HL-60 (cell line): ENCODE measurements around the gene ANK3.
A peak's percentile ranks its signal among the peaks of the same experiment; 100 is the strongest.

Source experiments
- DNase-seq, 2 experiments: peaks; one replicate each; pipeline ENCODE4 v3.0.0-alpha.2; 2010 to 2020; ENCODE audit warnings: low read depth in 1 of 2, low spot score in 1 of 2
- H3K27ac ChIP-seq: fragments of 250-450 bp; sonication (Bioruptor Pico); replicated peaks from 2 replicates; pipeline ENCODE4 v1.5.1; 2020; ENCODE audit warnings: mild to moderate bottlenecking, moderate library complexity
- H3K27me3 ChIP-seq: fragments of 250-450 bp; sonication (Bioruptor Pico); 2 replicates; pipeline ENCODE4 v1.5.1; 2021; ENCODE audit warnings: mild to moderate bottlenecking, moderate library complexity; ENCODE audit not compliant: insufficient read depth, poor library complexity, severe bottlenecking
- H3K4me3 ChIP-seq: replicated peaks from 2 replicates; pipeline ENCODE4 v1.5.1; 2011; ENCODE audit warnings: mild to moderate bottlenecking, control low read depth, low read length; ENCODE audit not compliant: insufficient read depth
- GABPA ChIP-seq: IDR thresholded peaks from 2 replicates; pipeline ENCODE4 v1.6.1; 2012; ENCODE audit warnings: low read depth
- POLR2AphosphoS5 ChIP-seq: IDR thresholded peaks from 2 replicates; pipeline ENCODE4 v1.6.1; 2012; ENCODE audit warnings: low read depth
- REST ChIP-seq: IDR thresholded peaks from 2 replicates; pipeline ENCODE4 v1.6.1; 2012; ENCODE audit warnings: low read depth; ENCODE audit not compliant: insufficient replicate concordance
- SPI1 ChIP-seq: IDR thresholded peaks from 2 replicates; pipeline ENCODE4 v1.6.1; 2012; ENCODE audit warnings: low read depth, mild to moderate bottlenecking, borderline replicate concordance
- TF ChIP-seq, protein P1 (sequence below): IDR thresholded peaks from one replicate; pipeline ENCODE4 v1.5.1; 2011; ENCODE audit warnings: low read length, control low read depth, inconsistent platforms; ENCODE audit not compliant: insufficient read depth

The ANK3 gene

GRCh38 chr10:60238759-60239100, 150.9 kb downstream of the ANK3 start:
- Histone ChIP-seq H3K4me3 (no peak overlapping the region), H3K27ac (no peak overlapping the region), H3K27me3 (no peaks in the 10 kb centered on the region)
- DNase-seq: no peak
- TF ChIP-seq POLR2AphosphoS5 (no peak), GABPA (no peak), REST (no peak), SPI1 (peak; percentile 77)

GRCh38 chr10:60237977-60238758, 151.5 kb downstream of the ANK3 start:
- Histone ChIP-seq H3K27ac (no peak overlapping the region; the same call in 1 of the 2 replicates), H3K4me3 (no peak overlapping the region), H3K27me3 (no peaks in the 10 kb centered on the region)
- TF ChIP-seq GABPA (no peak), POLR2AphosphoS5 (no peak), REST (no peak), SPI1 (no peak)
- TF ChIP-seq, protein P1, sequence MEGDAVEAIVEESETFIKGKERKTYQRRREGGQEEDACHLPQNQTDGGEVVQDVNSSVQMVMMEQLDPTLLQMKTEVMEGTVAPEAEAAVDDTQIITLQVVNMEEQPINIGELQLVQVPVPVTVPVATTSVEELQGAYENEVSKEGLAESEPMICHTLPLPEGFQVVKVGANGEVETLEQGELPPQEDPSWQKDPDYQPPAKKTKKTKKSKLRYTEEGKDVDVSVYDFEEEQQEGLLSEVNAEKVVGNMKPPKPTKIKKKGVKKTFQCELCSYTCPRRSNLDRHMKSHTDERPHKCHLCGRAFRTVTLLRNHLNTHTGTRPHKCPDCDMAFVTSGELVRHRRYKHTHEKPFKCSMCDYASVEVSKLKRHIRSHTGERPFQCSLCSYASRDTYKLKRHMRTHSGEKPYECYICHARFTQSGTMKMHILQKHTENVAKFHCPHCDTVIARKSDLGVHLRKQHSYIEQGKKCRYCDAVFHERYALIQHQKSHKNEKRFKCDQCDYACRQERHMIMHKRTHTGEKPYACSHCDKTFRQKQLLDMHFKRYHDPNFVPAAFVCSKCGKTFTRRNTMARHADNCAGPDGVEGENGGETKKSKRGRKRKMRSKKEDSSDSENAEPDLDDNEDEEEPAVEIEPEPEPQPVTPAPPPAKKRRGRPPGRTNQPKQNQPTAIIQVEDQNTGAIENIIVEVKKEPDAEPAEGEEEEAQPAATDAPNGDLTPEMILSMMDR: no peak
- no peak for DNase-seq

GRCh38 chr10:60236869-60237524, 152.7 kb downstream of the ANK3 start:
- peak; percentile 67 to 75 for DNase-seq
- H3K4me3 ChIP-seq: no peak overlapping the region
- H3K27me3 ChIP-seq: no peaks in the 10 kb centered on the region
- TF ChIP-seq POLR2AphosphoS5 (no peak), SPI1 (peak; percentile 98), GABPA (no peak)
- H3K27ac ChIP-seq: peak overlapping the region; percentile 35

DNA sequence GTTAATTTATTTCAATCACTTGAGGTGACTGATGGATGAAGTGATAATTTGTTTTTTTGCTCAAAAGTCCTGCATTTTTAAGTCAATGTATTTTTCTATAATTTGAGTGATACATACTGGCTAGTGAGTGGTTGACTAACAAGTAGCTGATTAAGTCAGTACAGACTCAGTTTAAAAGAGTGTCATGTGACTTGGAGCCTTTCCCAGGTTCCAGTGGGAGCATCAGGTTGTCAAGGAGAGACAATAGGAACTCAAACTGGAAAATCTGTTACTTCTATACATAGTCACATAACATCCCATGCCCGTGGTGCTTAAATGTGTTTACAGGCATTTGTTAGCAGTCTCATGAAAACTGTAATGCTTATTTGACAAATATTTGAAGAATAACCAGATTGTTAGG, 154.7 kb downstream of the ANK3 start:
- H3K27me3 ChIP-seq: no peaks in the 10 kb centered on the region
- TF ChIP-seq REST: no peak
- no peak for TF ChIP-seq GABPA
- TF ChIP-seq, protein P1: no peak
- no peak for DNase-seq
- H3K4me3 ChIP-seq: no peak overlapping the region
- H3K27ac ChIP-seq: no peak overlapping the region
